ENCODE measurements around the gene FDX2. TPM values are rescaled to one million over a fixed set of nuclear protein-coding genes. Genes with fewer than 3 reads are reported as not detected.
A peak's percentile ranks its signal among the peaks of the same experiment; 100 is the strongest.

The FDX2 gene
- total and polyA plus RNA-seq, 2 donors (not counting 1 experiment from before 2014, with no cell fraction given): 13.9 to 21.5 TPM

DNA sequence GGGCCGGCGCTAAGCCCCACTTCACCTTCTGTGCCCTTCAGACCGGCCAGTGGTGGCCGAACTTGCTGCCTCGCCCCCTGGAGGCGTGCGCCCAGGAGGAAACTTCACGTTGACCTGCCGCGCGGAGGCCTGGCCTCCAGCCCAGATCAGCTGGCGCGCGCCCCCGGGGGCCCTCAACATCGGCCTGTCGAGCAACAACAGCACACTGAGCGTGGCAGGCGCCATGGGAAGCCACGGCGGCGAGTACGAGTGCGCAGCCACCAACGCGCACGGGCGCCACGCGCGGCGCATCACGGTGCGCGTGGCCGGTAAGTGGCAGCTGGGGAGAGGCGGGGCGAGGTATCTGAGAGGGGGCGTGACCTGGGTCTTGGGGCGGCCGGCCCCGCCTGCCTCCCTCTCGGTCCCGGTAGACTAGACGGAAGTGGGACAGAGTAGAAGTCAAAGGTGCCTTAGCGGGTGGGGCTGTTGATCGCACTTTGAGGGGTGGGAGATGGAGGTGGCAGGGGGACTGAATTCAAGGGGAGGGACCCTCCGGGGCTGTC lies 20.4 kb downstream of the FDX2 start:
- no peaks in the 10 kb centered on the region for H3K36me3 ChIP-seq (replicated peaks in 1 of 2; ENCODE audit: control extremely low read depth in 1 of 2, control insufficient read depth in 1 of 2, extremely low read depth in 1 of 2, insufficient read depth in 2 of 2, low read length in 1 of 2)
- peaks cover 35% of the 10 kb centered on the region for H3K27me3 Mint-ChIP-seq
- WGBS (ENCODE audit: insufficient coverage): 2% methylated on average over 48 of the region's 48 CpGs
- H3K4me2 ChIP-seq (replicated peaks; ENCODE audit: low read depth, low read length, poor library complexity, severe bottlenecking): peak overlapping the region; percentile 85
- intact Hi-C loops (cut with micrococcal nuclease): no loop called here
- ChIA-PET CTCF (interaction anchor here (1.6 to 2.5 kb wide), 2 partner anchors 26 to 94 kb away, joined by 5 to 7 read pairs; no protein-coding TSS in a partner anchor), POLR2A (interaction anchor here (0.8 to 1.2 kb wide), 2 partner anchors 10 to 108 kb away, joined by 3 read pairs; partner anchors contain the start of gene CDC37)
- peaks cover 0 to 60% (median 41%) of the 10 kb centered on the region in 4 experiments for H3K27me3 ChIP-seq (replicated peaks in 1 of 4; ENCODE audit: control extremely low read depth in 1 of 4, control insufficient read depth in 3 of 4, insufficient read depth in 4 of 4, low read length in 3 of 4)
- H3K9ac ChIP-seq (ENCODE audit: low read length): peak overlapping the region; percentile 50
- peaks cover 56 to 58% of the 10 kb centered on the region in 2 donors for H3K4me1 ChIP-seq (ENCODE audit: control insufficient read depth in 2 of 2, insufficient read depth in 2 of 2, low read length in 2 of 2)
- peak overlapping the region; percentile 71 for H2AFZ ChIP-seq (ENCODE audit: insufficient read depth, low read depth, low read length, poor library complexity, severe bottlenecking)
- H3K4me3 ChIP-seq (ENCODE audit: control extremely low read depth in 1 of 5, extremely low read depth in 1 of 5, insufficient read depth in 1 of 5, low read depth in 2 of 5, low read length in 4 of 5): peak overlapping the region; percentile 37 to 64 (median 41)
- no peaks in the 10 kb centered on the region for H3K79me2 ChIP-seq (ENCODE audit: control insufficient read depth, insufficient read depth, low read length)
- peak overlapping the region; percentile 85 for H3K4me3 Mint-ChIP-seq
- peak; percentile 86 for DNase-seq
- peaks cover 43% of the 10 kb centered on the region for H3K4me1 Mint-ChIP-seq
- ATAC-seq (ENCODE audit: low read depth): peak; percentile 79
- TF ChIP-seq EZH2 (IDR thresholded peaks at IDR 0.05; ENCODE audit: borderline replicate concordance, insufficient read depth, low read depth, low read length, poor library complexity, severe bottlenecking): no peak
- TF ChIP-seq, protein P1, sequence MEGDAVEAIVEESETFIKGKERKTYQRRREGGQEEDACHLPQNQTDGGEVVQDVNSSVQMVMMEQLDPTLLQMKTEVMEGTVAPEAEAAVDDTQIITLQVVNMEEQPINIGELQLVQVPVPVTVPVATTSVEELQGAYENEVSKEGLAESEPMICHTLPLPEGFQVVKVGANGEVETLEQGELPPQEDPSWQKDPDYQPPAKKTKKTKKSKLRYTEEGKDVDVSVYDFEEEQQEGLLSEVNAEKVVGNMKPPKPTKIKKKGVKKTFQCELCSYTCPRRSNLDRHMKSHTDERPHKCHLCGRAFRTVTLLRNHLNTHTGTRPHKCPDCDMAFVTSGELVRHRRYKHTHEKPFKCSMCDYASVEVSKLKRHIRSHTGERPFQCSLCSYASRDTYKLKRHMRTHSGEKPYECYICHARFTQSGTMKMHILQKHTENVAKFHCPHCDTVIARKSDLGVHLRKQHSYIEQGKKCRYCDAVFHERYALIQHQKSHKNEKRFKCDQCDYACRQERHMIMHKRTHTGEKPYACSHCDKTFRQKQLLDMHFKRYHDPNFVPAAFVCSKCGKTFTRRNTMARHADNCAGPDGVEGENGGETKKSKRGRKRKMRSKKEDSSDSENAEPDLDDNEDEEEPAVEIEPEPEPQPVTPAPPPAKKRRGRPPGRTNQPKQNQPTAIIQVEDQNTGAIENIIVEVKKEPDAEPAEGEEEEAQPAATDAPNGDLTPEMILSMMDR (IDR thresholded peaks at IDR 0.05): no peak
- peaks cover 0 to 47% (median 0%) of the 10 kb centered on the region in 3 donors for H3K9me3 ChIP-seq (ENCODE audit: control extremely low read depth in 1 of 3, control insufficient read depth in 2 of 3, insufficient read depth in 1 of 3, low read length in 2 of 3)
- H3K27ac ChIP-seq (ENCODE audit: low read length in 2 of 2): no peak overlapping the region
- no peaks in the 10 kb centered on the region for H3K9me3 Mint-ChIP-seq (ENCODE audit: insufficient read depth)
- peaks cover 23% of the 10 kb centered on the region for H4K20me1 ChIP-seq (ENCODE audit: control insufficient read depth, insufficient read depth, low read length, poor library complexity, severe bottlenecking)
- H3K27ac Mint-ChIP-seq: peak overlapping the region; percentile 83

DNA sequence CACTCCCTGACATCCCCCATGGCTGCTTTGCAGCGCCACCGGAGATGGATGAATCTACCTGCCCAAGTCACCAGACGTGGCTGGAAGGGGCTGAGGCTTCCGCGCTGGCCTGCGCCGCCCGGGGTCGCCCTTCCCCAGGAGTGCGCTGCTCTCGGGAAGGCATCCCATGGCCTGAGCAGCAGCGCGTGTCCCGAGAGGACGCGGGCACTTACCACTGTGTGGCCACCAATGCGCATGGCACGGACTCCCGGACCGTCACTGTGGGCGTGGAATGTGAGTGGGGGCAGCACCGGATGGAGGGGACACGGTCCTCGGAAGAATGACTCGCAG lies 21.5 kb downstream of the FDX2 start:
- ChIA-PET POLR2A (interaction anchor here (0.8 kb wide), 1 partner anchor 23 kb away, joined by 3 read pairs; no protein-coding TSS in a partner anchor), CTCF (interaction anchor here (1.1 kb wide), 1 partner anchor 23 kb away, joined by 5 read pairs; the partner anchor contains the start of gene ICAM1)
- no peak overlapping the region for H3K4me3 ChIP-seq (ENCODE audit: control extremely low read depth in 1 of 5, extremely low read depth in 1 of 5, insufficient read depth in 1 of 5, low read depth in 2 of 5, low read length in 4 of 5)
- H3K27me3 ChIP-seq (replicated peaks in 1 of 4; ENCODE audit: control extremely low read depth in 1 of 4, control insufficient read depth in 3 of 4, insufficient read depth in 4 of 4, low read length in 3 of 4): peaks cover 0 to 70% (median 45%) of the 10 kb centered on the region in 4 experiments
- peaks cover 66 to 68% of the 10 kb centered on the region in 2 donors for H3K4me1 ChIP-seq (ENCODE audit: control insufficient read depth in 2 of 2, insufficient read depth in 2 of 2, low read length in 2 of 2)
- no peak overlapping the region for H3K27ac ChIP-seq (ENCODE audit: low read length in 2 of 2)
- 25% methylated on average over 25 of the region's 25 CpGs for WGBS (ENCODE audit: insufficient coverage)
- TF ChIP-seq EZH2 (IDR thresholded peaks at IDR 0.05; ENCODE audit: borderline replicate concordance, insufficient read depth, low read depth, low read length, poor library complexity, severe bottlenecking): no peak
- TF ChIP-seq, protein P1 (IDR thresholded peaks at IDR 0.05): no peak
- peaks cover 29% of the 10 kb centered on the region for H4K20me1 ChIP-seq (ENCODE audit: control insufficient read depth, insufficient read depth, low read length, poor library complexity, severe bottlenecking)
- ATAC-seq (ENCODE audit: low read depth): no peak
- peak overlapping the region; percentile 44 for H3K4me3 Mint-ChIP-seq
- intact Hi-C loops (cut with micrococcal nuclease): no loop called here
- H3K9ac ChIP-seq (ENCODE audit: low read length): no peak overlapping the region
- H3K27ac Mint-ChIP-seq: peak overlapping the region; percentile 37
- peaks cover 0 to 50% (median 0%) of the 10 kb centered on the region in 3 donors for H3K9me3 ChIP-seq (ENCODE audit: control extremely low read depth in 1 of 3, control insufficient read depth in 2 of 3, insufficient read depth in 1 of 3, low read length in 2 of 3)
- peak overlapping the region; percentile 96 for H3K4me2 ChIP-seq (replicated peaks; ENCODE audit: low read depth, low read length, poor library complexity, severe bottlenecking)
- H3K27me3 Mint-ChIP-seq: peaks cover 39% of the 10 kb centered on the region
- H3K4me1 Mint-ChIP-seq: peaks cover 52% of the 10 kb centered on the region
- no peaks in the 10 kb centered on the region for H3K79me2 ChIP-seq (ENCODE audit: control insufficient read depth, insufficient read depth, low read length)
- no peaks in the 10 kb centered on the region for H3K9me3 Mint-ChIP-seq (ENCODE audit: insufficient read depth)
- DNase-seq: peak; percentile 43
- no peaks in the 10 kb centered on the region for H3K36me3 ChIP-seq (replicated peaks in 1 of 2; ENCODE audit: control extremely low read depth in 1 of 2, control insufficient read depth in 1 of 2, extremely low read depth in 1 of 2, insufficient read depth in 2 of 2, low read length in 1 of 2)
- H2AFZ ChIP-seq (ENCODE audit: insufficient read depth, low read depth, low read length, poor library complexity, severe bottlenecking): no peak overlapping the region

All from B cell (primary cell).